Measurements from ENCODE around the gene DCAF4. TPM values are rescaled to one million over a fixed set of nuclear protein-coding genes. Genes with fewer than 3 reads are reported as not detected.

Gene DCAF4
- total and polyA plus RNA-seq, 2 experiments from 2014 or later, result 11.0 to 23.2 TPM

- DNase-seq (ENCODE audit: low read depth in 1 of 2, low spot score in 1 of 2), result no peak
- no peak overlapping the region for H3K4me3 ChIP-seq
- TF ChIP-seq, protein P1, sequence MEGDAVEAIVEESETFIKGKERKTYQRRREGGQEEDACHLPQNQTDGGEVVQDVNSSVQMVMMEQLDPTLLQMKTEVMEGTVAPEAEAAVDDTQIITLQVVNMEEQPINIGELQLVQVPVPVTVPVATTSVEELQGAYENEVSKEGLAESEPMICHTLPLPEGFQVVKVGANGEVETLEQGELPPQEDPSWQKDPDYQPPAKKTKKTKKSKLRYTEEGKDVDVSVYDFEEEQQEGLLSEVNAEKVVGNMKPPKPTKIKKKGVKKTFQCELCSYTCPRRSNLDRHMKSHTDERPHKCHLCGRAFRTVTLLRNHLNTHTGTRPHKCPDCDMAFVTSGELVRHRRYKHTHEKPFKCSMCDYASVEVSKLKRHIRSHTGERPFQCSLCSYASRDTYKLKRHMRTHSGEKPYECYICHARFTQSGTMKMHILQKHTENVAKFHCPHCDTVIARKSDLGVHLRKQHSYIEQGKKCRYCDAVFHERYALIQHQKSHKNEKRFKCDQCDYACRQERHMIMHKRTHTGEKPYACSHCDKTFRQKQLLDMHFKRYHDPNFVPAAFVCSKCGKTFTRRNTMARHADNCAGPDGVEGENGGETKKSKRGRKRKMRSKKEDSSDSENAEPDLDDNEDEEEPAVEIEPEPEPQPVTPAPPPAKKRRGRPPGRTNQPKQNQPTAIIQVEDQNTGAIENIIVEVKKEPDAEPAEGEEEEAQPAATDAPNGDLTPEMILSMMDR (IDR thresholded peaks at IDR 0.05; ENCODE audit: low read depth, low read length), result no peak
Observed at GRCh38 chr14:72880820-72881219, 45.4 kb upstream of the DCAF4 start.

DNA sequence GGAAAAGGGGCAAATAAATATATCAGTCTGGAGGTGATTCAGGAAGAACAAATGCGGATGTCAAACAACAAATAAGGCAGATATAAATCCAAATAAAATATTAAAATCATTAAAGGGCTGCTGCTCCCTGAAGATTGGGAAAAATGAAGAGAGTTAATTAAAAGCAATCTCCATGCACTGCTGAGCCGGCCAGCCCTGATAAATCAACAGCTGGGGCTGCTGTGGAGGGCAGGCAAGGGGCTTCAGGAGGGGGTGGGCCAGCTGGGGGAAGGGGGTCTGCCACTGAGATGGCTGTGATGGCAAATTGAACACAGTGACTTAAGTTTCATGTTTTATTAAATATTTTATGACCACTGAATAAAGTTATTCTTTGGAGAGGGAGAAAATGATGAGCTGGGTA, 44.7 kb upstream of the DCAF4 start:
- Histone ChIP-seq H3K4me1 (ENCODE audit: low read depth) (peaks cover 43% of the 10 kb centered on the region), H3K27me3 (no peaks in the 10 kb centered on the region), H3K9me3 (ENCODE audit: low read depth) (no peaks in the 10 kb centered on the region), H3K4me3 (no peak overlapping the region), H3K27ac (no peak overlapping the region), H3K36me3 (peaks cover 3% of the 10 kb centered on the region)
- no peak for DNase-seq (ENCODE audit: low read depth in 1 of 2, low spot score in 1 of 2)
- TF ChIP-seq, protein P1 (IDR thresholded peaks at IDR 0.05; ENCODE audit: low read depth, low read length), result no peak

More at GRCh38 chr14:72880820-72881219, 45.4 kb upstream of the DCAF4 start:
- H3K36me3 ChIP-seq, result peaks cover 3% of the 10 kb centered on the region
- H3K9me3 ChIP-seq (ENCODE audit: low read depth), result no peaks in the 10 kb centered on the region
- H3K4me1 ChIP-seq (ENCODE audit: low read depth), result peaks cover 47% of the 10 kb centered on the region
- H3K27me3 ChIP-seq, result no peaks in the 10 kb centered on the region
- no peak overlapping the region for H3K27ac ChIP-seq

GRCh38 chr14:72882047-72882446, 44.2 kb upstream of the DCAF4 start:
- H3K36me3 ChIP-seq, result peaks cover 3% of the 10 kb centered on the region
- H3K27me3 ChIP-seq, result no peaks in the 10 kb centered on the region
- no peak overlapping the region for H3K4me3 ChIP-seq
- no peak for DNase-seq (ENCODE audit: low read depth in 1 of 2, low spot score in 1 of 2)
- TF ChIP-seq, protein P1 (IDR thresholded peaks at IDR 0.05; ENCODE audit: low read depth, low read length), result no peak
- H3K27ac ChIP-seq, result no peak overlapping the region
- no peaks in the 10 kb centered on the region for H3K9me3 ChIP-seq (ENCODE audit: low read depth)
- peaks cover 38% of the 10 kb centered on the region for H3K4me1 ChIP-seq (ENCODE audit: low read depth)

DNA sequence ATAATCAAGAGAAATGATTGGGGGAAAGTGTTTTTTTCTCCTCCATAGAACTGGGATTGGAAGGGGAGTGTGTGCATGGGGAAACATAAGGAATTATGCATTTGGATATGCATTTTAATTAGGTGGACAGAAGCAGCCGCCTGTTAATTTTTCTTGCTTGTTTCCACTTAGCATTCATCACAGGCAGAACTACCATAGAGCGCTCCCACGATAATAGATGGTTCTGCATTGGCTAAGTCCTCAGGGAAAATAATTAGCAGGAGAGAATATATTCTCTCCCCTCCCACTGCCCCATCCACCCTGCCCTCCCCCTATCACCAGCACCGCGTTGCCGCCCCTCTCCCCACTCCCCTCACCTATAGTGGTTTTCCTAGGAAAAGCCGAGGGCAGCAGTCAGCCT, 43.8 kb upstream of the DCAF4 start:
- no peak overlapping the region for H3K4me3 ChIP-seq
- no peak for DNase-seq (ENCODE audit: low read depth in 1 of 2, low spot score in 1 of 2)
- peak overlapping the region; percentile 41 for H3K27ac ChIP-seq
- H3K9me3 ChIP-seq (ENCODE audit: low read depth), result no peaks in the 10 kb centered on the region
- TF ChIP-seq, protein P1 (IDR thresholded peaks at IDR 0.05; ENCODE audit: low read depth, low read length), result no peak
- H3K27me3 ChIP-seq, result no peaks in the 10 kb centered on the region
- H3K4me1 ChIP-seq (ENCODE audit: low read depth), result peaks cover 38% of the 10 kb centered on the region
- peaks cover 3% of the 10 kb centered on the region for H3K36me3 ChIP-seq

DNA sequence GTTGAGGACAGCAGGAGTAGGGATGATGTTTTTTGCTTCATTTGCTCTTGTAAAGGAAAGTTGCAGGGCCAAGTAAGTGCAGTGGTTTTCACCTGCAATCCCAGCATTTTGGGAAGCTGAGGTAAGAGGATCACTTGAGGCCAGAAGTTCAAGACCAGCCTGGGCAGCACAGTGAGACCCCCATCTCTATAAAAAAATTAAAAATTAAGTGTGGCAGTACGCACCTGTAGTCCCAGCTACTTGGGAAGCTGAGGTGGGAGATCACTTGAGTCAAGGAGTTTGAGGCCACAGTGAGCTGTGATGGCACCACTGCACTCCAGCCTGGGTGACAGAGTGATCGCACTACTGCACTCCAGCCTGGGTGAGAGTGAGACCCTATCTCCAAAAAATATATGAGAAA, 43.2 kb upstream of the DCAF4 start:
- Histone ChIP-seq H3K4me3 (no peak overlapping the region), H3K4me1 (ENCODE audit: low read depth) (peaks cover 43% of the 10 kb centered on the region), H3K36me3 (no peaks in the 10 kb centered on the region), H3K27ac (peak overlapping the region; percentile 41), H3K27me3 (no peaks in the 10 kb centered on the region), H3K9me3 (ENCODE audit: low read depth) (no peaks in the 10 kb centered on the region)
- DNase-seq (ENCODE audit: low read depth in 1 of 2, low spot score in 1 of 2), result no peak
- TF ChIP-seq, protein P1 (IDR thresholded peaks at IDR 0.05; ENCODE audit: low read depth, low read length), result no peak

- H3K4me3 ChIP-seq, result no peak overlapping the region
- no peaks in the 10 kb centered on the region for H3K36me3 ChIP-seq
- H3K4me1 ChIP-seq (ENCODE audit: low read depth), result peaks cover 51% of the 10 kb centered on the region
- no peaks in the 10 kb centered on the region for H3K9me3 ChIP-seq (ENCODE audit: low read depth)
- DNase-seq (ENCODE audit: low read depth in 1 of 2, low spot score in 1 of 2), result no peak
- TF ChIP-seq, protein P1 (IDR thresholded peaks at IDR 0.05; ENCODE audit: low read depth, low read length), result no peak
- H3K27me3 ChIP-seq, result no peaks in the 10 kb centered on the region
- H3K27ac ChIP-seq, result peak overlapping the region; percentile 50
Observed at GRCh38 chr14:72883961-72884360, 42.3 kb upstream of the DCAF4 start.
